Activated T-cell treated with anti-CD3 and anti-CD28 coated beads, Interleukin-2, amount 50 U/mL, for 48 hours (primary cell): ENCODE results near the gene FASLG.

Experiments
- DNase-seq, 2 experiments: peaks; one replicate each; pipeline ENCODE4 v3.0.0-alpha.2; 2020

Gene FASLG

DNA sequence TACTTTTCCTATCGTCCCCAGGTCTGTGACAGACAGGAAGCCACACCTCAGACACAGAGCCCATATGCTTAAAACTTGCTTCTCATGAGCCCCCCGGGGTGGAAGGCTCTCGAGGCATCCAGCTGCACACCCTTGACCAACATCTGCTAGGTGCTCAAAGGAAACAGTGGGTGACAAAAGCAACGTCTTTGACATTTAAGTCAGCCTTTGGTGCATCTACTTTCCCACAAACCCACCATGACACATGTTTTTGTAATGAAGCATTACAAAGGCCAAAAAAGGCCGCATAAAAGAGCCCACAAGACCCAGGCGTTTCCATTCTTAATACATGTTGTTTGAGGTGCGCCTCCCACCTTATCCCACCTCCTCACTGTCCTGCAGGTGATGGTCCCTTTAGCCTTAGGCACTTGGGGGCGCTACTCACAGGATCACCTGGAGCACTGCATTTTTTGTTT lies 11.8 kb upstream of the FASLG start:
- DNase-seq: peak; percentile 63 to 67

GRCh38 chr1:172647987-172648386 lies 10.9 kb upstream of the FASLG start:
- no peak for DNase-seq

GRCh38 chr1:172650474-172651193 lies 8.3 kb upstream of the FASLG start:
- DNase-seq: no peak

DNA sequence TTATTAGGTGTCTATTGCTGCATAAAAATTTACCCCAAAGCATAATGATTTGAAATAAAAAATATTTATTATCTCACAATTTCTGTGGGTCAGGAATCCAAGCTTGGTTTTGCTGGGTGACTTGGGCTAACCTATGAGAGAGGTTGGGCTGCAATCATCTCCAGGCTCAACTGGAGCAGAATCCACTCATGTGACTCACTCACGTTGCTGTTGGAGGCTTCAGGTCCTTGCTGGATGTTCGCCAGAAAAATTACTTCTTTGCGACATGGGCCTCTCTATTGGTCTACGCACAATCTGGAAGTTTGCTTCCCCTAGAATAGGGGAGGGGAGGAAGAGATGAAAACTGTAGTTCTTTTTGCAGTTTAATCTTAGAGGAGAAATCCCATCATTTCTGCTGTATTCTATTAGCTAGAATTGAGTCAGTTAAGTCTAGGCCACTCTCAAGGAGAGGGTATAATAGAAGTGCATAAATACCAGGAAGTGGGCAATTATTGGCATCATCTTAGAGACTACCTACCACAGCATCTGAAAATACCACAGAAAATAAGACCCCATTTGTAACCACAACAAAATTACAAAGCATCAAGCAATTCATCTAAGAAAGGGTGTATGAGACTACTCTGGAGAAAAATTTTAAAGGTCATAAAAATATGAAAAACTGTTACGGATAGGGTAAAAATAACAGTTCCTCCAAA lies 5.7 kb upstream of the FASLG start:
- DNase-seq: no peak

DNA sequence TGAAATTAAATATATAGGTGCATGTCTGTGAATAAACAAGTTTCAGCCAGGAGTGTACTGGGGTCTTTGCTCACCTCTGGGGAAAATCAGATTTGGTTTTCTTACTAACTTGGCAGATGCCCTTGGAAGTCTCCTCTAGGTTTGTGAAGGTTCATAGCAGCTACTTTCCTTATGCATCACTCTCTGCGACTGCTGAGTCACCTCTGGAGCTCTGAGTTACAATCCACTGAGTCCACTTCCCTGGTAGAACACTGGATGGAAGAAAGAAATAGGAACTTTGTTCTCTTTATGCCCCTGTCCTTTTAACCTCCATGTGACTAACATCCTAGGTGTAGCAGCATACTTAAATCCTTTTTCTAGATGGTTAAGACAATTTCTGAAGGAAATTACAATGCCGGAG lies 4.4 kb upstream of the FASLG start:
- no peak for DNase-seq

- no peak for DNase-seq
Observed at GRCh38 chr1:172656576-172656975, 2.3 kb upstream of the FASLG start.

DNA sequence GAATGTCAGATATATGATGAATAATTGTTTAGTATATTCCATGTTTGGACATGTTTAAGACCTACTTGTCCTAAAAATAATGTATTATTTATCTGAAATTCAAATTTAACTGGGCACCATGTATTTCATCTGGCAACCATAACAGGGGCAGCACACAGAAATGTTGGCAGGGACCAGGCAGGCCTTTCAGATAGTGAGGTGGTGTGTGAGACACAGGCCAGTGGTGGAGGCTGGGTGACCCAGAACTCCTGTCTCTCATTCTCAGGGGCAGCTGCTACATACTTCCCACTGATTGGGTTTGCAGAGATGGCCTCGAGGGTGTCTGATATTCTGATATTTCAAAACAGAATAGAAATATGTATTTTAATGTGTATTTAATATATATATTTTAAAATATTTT lies 1.3 kb upstream of the FASLG start:
- DNase-seq: no peak

- DNase-seq: no peak
Observed at GRCh38 chr1:172661107-172661506, 2.2 kb downstream of the FASLG start.

DNA sequence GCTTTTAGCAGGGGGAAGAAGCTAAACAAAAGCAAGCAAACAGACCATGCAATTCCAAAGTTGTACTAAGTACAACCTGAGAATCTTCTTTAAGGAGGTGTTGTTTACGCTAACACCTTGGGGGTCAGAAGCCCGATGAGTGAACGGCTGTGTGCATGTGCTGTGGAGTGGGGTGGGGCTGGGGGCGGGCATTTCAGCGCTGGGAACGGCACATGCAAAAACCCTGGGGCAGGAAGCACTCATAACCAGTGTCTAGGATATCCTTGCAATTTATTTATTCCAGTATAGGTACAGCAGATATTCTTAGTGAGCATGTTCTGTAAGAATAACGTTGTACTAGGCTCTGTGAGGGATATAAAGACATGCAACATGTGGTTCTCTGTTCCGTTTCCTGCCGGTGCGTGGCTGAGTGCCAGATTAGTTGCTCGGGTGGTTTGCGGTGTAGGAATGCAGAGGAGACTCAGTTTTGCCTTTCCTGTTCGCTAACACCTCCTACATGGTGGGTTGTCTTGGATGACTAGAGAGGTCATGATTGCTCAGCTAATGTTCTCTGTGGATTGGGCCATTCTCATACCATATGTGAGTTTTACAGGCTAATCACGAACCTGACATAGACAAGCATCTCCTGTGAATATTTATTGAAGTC lies 3.7 kb downstream of the FASLG start:
- DNase-seq: peak; percentile 94

DNA sequence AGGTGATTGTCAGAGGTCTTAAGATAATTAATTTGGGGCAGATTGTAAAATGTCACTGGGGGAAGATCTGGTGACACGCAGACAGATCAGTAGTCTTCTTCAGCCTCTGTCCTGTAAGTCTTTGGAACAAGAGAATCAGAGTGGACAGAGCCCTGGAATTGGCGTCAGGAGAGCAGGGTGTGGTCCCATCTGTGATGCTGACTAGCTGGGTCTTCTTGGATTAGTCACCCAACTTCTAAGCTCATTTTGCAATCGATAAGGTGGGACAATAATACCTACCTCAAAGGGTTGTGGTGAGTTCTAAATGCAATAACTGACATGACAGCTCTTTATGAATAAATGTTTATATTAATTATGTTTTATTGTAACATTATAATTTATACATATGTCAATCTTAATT lies 4.8 kb downstream of the FASLG start:
- DNase-seq: no peak

- DNase-seq: no peak
Observed at GRCh38 chr1:172668097-172668496, 9.2 kb downstream of the FASLG start.

- no peak for DNase-seq
Observed at GRCh38 chr1:172669011-172669410, 10.1 kb downstream of the FASLG start.

DNA sequence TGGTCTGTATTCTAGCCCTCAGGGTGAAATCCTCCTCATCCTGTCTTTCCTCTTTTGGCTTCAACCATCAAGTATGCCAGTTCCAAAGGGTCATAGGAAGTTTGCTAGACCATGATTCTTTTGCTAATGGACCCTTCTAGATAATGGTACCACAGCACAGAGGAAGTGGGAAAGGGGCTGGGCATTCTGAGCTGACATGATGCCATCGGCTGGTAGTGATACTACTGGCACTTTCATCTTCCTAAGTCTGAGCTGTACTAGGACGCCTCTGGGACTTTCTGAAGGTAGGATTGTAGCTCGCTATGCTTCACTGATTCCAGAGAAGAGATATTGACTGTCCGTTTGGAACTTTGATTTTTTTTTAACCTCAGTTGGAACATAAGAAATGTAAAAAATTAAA lies 11.4 kb downstream of the FASLG start:
- peak; percentile 45 to 59 for DNase-seq

DNA sequence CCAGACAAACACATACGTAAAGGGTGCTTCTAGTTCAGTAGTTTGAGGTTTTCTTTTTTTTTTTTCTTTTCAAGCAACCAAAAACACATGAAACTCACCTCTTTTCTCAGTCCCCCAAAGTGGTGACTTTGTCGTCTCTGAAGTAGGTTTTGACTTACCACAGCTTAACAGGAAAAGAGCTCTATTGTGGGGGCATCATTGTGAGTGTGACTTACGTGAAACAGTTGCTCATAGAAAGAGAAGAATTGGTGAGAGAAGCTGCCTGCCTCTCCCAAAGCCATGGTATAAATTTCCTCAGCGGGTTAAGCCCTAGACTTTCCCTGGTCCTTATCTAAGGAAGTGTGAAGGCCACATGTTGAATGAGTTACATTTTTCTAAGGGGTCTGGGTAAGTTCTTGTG lies 11.9 kb downstream of the FASLG start:
- DNase-seq: no peak

DNA sequence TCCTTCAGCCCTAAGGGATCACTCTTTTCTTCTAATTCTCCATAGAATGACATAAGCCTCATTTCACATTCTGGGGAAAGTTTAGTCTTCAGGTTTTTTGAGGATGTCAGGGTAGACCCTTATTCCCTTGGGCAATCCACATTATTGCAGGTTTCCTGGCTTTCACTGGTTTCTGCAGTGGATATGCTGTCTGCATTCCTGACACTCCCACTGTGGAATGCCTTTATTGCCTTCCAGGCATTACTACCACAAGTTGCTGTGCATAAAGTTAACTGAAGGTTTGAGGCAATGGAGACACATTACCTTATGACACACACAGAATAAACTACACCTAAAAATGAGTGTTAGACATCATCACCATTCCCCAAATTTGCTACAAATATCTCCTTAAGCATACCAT lies 12.7 kb downstream of the FASLG start:
- DNase-seq: no peak

DNA sequence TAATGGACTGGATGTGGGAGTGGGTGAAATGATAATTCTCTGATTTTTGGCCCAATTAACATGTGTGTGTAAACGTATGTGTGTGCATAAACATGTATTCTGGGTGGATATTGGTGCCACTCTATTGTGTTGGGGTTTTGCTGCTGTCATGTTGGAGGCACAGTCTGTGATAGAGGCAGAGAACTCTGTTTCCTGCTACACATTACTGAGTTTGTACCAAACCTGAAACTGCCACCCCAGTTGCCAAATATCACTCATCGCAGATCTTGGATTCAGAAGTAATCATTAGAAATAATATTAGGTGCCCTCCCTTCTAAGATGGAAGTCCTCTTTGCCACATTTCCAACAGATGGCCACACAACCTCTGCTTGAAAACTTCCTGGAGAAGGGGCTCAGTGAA lies 13.8 kb downstream of the FASLG start:
- no peak for DNase-seq

DNA sequence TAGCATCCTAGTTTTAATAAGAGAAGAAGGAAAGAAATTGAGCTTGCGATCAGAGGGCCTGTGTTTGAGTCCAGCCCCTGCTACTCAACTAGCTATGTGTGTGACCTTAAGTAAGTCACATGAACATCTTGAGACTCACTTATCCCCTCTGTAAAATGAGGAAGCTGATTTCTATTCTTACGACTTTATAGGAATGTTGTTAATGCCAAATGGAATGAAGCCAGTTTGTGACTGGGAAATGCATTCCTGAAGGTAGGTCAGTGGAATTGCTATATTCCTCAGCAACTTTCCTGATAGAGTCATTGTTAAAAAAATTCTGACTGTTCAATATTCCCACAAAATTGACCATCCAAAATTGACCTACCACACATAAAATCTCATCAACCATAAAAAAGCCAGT lies 14.9 kb downstream of the FASLG start:
- no peak for DNase-seq

- DNase-seq: no peak
Observed at GRCh38 chr1:172674831-172675613, 16.1 kb downstream of the FASLG start.

DNA sequence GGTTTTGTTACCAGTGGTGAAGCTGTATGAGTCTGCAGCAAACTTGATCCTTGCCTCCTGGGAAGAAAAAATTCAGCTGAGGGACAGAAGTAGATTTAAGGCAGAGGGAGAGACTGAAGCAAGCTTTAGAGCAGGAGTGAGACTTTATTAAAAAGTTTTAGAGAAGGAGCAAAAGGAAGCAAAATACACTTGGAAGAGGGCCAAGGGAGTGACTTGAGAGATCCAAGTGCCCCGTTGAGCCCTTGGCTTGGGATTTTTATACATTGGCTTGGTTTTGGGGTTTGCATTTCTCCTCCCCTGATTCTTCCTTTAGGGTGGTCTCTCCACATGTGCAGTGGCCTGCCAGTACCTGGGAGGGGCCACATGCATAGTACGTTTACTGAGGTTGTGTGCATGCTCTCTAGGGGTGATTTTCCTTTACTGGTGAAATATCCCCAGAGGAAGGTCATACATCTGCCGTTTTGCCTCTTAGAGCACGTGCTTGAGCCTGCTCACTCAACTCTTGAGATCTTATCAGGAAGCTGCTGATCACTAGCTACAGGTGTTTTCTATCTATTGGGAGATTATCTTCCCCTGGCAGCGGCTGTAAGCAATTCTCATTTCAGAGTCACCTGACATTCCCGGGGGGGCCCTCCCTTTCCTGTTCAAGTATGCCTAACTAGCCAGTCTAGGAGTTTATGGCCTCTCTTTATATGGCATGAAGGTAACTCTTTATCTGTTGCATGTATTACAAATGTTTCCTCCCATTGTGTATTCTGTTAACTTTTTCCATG lies 20.3 kb downstream of the FASLG start:
- DNase-seq: no peak

GRCh38 chr1:172680244-172680643 lies 21.3 kb downstream of the FASLG start:
- DNase-seq: no peak

- no peak for DNase-seq
Observed at GRCh38 chr1:172680733-172681275, 21.9 kb downstream of the FASLG start.

- no peak for DNase-seq
Observed at GRCh38 chr1:172682812-172683211, 23.9 kb downstream of the FASLG start.
